Measurements from ENCODE around the gene RGPD8.

RGPD8 gene

DNA sequence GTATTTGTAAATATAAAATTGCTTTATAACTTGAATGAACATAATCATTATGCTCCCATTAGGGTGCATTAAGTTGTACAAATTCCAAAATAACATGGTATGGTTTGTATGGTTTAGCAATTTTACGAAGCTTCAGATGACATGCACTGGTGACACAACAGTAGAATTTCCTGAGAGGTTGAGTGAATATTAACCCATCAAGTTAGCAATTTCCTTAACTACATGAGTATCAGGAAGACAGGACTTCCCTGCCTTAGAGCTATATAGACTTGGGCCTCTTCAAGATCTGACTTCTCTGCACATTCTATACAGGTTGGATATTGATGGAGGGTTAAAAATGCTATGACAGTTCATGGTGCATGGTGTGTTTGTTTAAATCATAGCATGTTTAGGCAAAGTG is 97.8 kb downstream of the RGPD8 start:
- no peak for DNase-seq (ENCODE audit: low spot score)

- no peak for DNase-seq (ENCODE audit: low spot score)
These were observed 101.2 kb downstream of the RGPD8 start for GRCh38 chr2:112332123-112332696.

- no peak for DNase-seq (ENCODE audit: low spot score)
These were observed 110.5 kb downstream of the RGPD8 start for GRCh38 chr2:112322919-112323318.

DNA sequence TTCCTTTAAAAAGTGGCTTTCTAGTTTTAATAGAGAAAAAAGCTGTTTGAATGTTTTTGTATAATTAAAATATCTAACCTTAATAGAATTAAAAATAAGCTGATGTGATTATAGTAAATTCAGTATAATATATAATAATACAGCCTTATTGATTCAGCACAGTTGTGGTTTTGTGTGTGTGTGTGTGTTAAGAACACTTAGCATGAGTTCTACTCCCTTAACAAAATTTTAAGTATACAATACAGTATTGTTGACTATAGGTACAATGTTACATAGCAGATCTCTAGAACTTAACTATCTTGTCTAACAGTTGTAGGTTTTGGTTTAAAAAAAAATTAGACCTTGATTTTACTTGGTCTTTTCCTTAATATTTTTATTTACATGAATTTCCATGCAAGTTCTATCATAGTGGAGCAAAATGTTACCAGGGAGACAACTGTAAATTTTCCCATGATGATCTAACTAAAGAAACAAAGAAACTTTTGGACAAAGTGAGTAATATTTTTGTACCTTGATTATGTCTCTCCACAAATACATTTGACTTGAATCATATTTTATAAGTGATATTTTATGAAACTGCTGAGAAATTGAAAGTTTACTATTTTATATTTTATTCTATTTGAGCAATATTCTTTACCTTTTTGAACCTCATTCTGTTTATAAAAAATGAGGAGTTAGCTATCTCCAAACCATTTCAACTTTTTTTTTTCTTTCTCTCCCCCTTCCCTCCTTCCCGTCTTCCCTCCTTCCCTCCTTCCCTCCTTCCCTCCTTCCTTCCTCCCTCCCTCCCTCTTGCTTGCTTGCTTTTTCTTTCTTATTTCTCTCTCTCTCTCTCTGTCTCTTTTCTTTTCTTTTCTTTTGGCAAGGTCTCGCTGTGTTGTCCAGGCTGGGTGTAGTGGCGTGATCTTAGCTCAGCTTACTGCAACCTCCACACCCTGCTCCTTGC is 111.8 kb downstream of the RGPD8 start:
- no peak for DNase-seq (ENCODE audit: low spot score)

Small RNAs within 50 kb of the gene (small RNA-seq; reads per million reads assigned to genes)
- 0 reads per million in 2 experiments for gene AC115115.1
